Common myeloid progenitor, CD34-positive (primary cell): Measurements from ENCODE around the gene ASNS.
"Not testable (repeated sequence)": the region's sequence is repeated elsewhere in the genome, so short reads cannot be mapped to it uniquely, and the experiment has no call there.

Source experiments
- CTCF ChIA-PET: fragments of 350-600 bp; sonication (Branson Sonifier 250); formaldehyde crosslinking; loops from one replicate; lab custom pipeline; 2021; ENCODE audit warnings: antibody characterized with exemption; lab: Charles Lee
- POLR2A ChIA-PET: fragments of 350-600 bp; sonication (Branson Sonifier 250); formaldehyde crosslinking; loops from one replicate; lab custom pipeline; 2021; ENCODE audit warnings: antibody characterized with exemption; lab: Charles Lee
- DNase-seq, 3 donors: peaks; one replicate each; pipeline versions ENCODE4 v3.0.0 to v3.0.0-alpha.2; 2013
- H3K27ac ChIP-seq, 2 experiments: 1 replicate in 1 of 2; 2 replicates in 1 of 2; pipeline ENCODE4 v1.7.0; 2013; ENCODE audit warnings: inconsistent platforms in 2 of 2, low read length in 2 of 2, mild to moderate bottlenecking in 2 of 2, low read depth in 1 of 2, moderate library complexity in 1 of 2; ENCODE audit not compliant: severe bottlenecking in 2 of 2, insufficient read depth in 1 of 2, poor library complexity in 1 of 2
- H3K27me3 ChIP-seq, 5 experiments: replicated peaks in 2 of 5; 1 replicate in 3 of 5; 2 replicates in 2 of 5; pipeline versions ENCODE4 v1.6.1 to v1.7.0; 2013; ENCODE audit warnings: low read length in 4 of 5, mild to moderate bottlenecking in 2 of 5, moderate library complexity in 2 of 5, inconsistent platforms in 1 of 5; ENCODE audit not compliant: insufficient read depth in 5 of 5, control insufficient read depth in 4 of 5
- H3K36me3 ChIP-seq, 4 experiments: 1 replicate in 2 of 4; 2 replicates in 2 of 4; pipeline versions ENCODE4 v1.6.1 to v1.7.0; 2013; ENCODE audit warnings: low read length in 3 of 4, control low read depth in 1 of 4, mild to moderate bottlenecking in 1 of 4; ENCODE audit not compliant: control insufficient read depth in 4 of 4, insufficient read depth in 4 of 4
- H3K4me1 ChIP-seq, 4 experiments: 1 replicate in 3 of 4; 2 replicates in 1 of 4; pipeline versions ENCODE4 v1.6.1 to v1.7.1; 2013; ENCODE audit warnings: low read length in 3 of 4, mild to moderate bottlenecking in 3 of 4, control low read depth in 1 of 4, inconsistent platforms in 1 of 4, moderate library complexity in 1 of 4; ENCODE audit not compliant: control insufficient read depth in 4 of 4, insufficient read depth in 4 of 4; ENCODE audit errors: control extremely low read depth in 1 of 4
- H3K4me3 ChIP-seq, 7 experiments: 1 replicate in 4 of 7; 2 replicates in 3 of 7; pipeline versions ENCODE4 v1.5.1 to v1.7.0; 2013; ENCODE audit warnings: mild to moderate bottlenecking in 7 of 7, low read length in 6 of 7, moderate library complexity in 6 of 7, inconsistent platforms in 2 of 7, low read depth in 2 of 7, control low read depth in 1 of 7; ENCODE audit not compliant: insufficient read depth in 4 of 7, control insufficient read depth in 1 of 7; ENCODE audit errors: extremely low read depth in 1 of 7
- H3K9me3 ChIP-seq, 5 experiments: 1 replicate in 4 of 5; 2 replicates in 1 of 5; pipeline versions ENCODE4 v1.6.1 to v1.7.1; 2013; ENCODE audit warnings: low read length in 4 of 5, mild to moderate bottlenecking in 2 of 5, inconsistent platforms in 1 of 5, low read depth in 1 of 5, moderate library complexity in 1 of 5; ENCODE audit not compliant: control insufficient read depth in 4 of 5, insufficient read depth in 2 of 5; ENCODE audit errors: control extremely low read depth in 1 of 5
- WGBS: methylation state at CpG from one replicate; pipeline ENCODE4 v1.1.5; 2013; ENCODE audit not compliant: insufficient coverage; 5-methylcytosine and 5-hydroxymethylcytosine counted together

The ASNS gene

DNA sequence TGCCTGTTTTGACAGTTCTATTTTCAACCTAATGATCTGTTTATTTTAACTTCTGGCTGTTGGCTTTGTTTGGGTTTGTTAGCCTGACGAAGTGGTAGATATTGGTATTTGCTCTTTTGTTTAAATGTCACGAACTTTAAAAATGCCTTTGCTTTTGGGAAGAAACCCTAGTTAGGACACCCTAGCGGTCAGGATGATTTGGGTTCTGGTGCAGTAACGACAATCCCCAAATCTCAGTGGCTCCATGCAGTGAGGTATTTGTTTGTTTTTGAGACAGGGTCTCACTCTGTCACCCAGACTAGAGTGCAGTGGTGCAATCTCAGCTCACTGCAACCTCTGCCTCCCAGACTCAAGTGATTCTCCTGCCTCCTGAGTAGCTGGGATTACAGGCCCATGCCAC is 2.7 kb upstream of the ASNS start:
- H3K36me3 ChIP-seq, DNase-seq, H3K9me3 ChIP-seq, H3K27me3 ChIP-seq, CTCF ChIA-PET, H3K4me3 ChIP-seq, H3K27ac ChIP-seq, POLR2A ChIA-PET: not testable (repeated sequence)
- H3K4me1 ChIP-seq: peaks cover 0 to 14% (median 12%) of the 10 kb centered on the region in 4 experiments
- 100% methylated on average over 3 of the region's 4 CpGs for WGBS

DNA sequence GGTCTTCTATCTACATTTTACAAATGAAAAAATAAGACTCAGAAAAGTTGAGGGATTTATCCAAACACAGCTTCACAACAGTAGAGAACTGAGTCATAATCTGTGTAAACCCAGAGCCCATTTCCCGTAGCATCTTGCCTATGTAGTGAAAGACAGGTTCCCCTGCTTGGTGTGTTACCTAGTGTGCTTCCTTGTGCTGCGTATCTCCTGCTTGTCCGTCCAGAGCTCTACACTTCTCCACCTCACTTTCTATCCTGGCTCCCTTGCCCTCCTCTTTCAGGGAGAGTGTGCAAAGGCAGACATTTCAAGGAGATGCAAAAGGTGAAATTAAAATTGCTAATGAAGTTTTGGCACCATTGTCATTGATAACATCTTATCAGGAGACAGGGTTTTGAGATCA is 1.4 kb upstream of the ASNS start:
- Histone ChIP-seq H3K27me3 (no peaks in the 10 kb centered on the region), H3K27ac (no peak overlapping the region), H3K4me1 (peaks cover 0 to 14% (median 12%) of the 10 kb centered on the region in 4 experiments), H3K4me3 (no peak overlapping the region), H3K9me3 (no peaks in the 10 kb centered on the region), H3K36me3 (no peaks in the 10 kb centered on the region)
- WGBS: 100% methylated on average over 2 of the region's 3 CpGs
- no peak for DNase-seq
- CTCF ChIA-PET: no interaction called here
- POLR2A ChIA-PET: no interaction called here

GRCh38 chr7:97871659-97872024 is 566 bp downstream of the ASNS start:
- CTCF ChIA-PET: interaction anchor here (1.3 kb wide), 1 partner anchor 10 kb away, joined by 3 read pairs; no protein-coding TSS in a partner anchor
- H3K4me3 ChIP-seq: peak overlapping the region; percentile 16 to 82 (median 69)
- peaks cover 0 to 14% (median 12%) of the 10 kb centered on the region in 4 experiments for H3K4me1 ChIP-seq
- WGBS: 5% methylated on average over 5 of the region's 21 CpGs
- H3K27ac ChIP-seq: peak overlapping the region in 1 of 2 experiments; percentile 54
- POLR2A ChIA-PET: interaction anchor here (0.7 kb wide), 1 partner anchor 36 kb away, joined by 3 read pairs; no protein-coding TSS in a partner anchor
- no peaks in the 10 kb centered on the region for H3K9me3 ChIP-seq
- no peaks in the 10 kb centered on the region for H3K36me3 ChIP-seq
- H3K27me3 ChIP-seq: no peaks in the 10 kb centered on the region
- DNase-seq: peak; percentile 6 to 60 (median 45)

- CTCF ChIA-PET: no interaction called here
- Histone ChIP-seq H3K27ac (no peak overlapping the region), H3K27me3 (no peaks in the 10 kb centered on the region), H3K4me3 (no peak overlapping the region), H3K9me3 (no peaks in the 10 kb centered on the region), H3K36me3 (peaks cover 0 to 4% (median 0%) of the 10 kb centered on the region in 4 experiments), H3K4me1 (peaks cover 0 to 14% (median 12%) of the 10 kb centered on the region in 4 experiments)
- 96% methylated on average over 9 of the region's 10 CpGs for WGBS
- DNase-seq: peak in 1 of 3 donors; percentile 4
- POLR2A ChIA-PET: interaction anchor here (0.6 kb wide), 1 partner anchor 1175 kb away, joined by 5 read pairs; no protein-coding TSS in a partner anchor
These were observed 3.4 kb downstream of the ASNS start for GRCh38 chr7:97868788-97869187.

- DNase-seq: peak in 2 of 3 donors; percentile 6 to 26
- CTCF ChIA-PET: no interaction called here
- POLR2A ChIA-PET: interaction anchor here (0.6 kb wide), 1 partner anchor 1175 kb away, joined by 5 read pairs; no protein-coding TSS in a partner anchor
- no peak overlapping the region for H3K27ac ChIP-seq
- H3K4me3 ChIP-seq: no peak overlapping the region
- H3K9me3 ChIP-seq: no peaks in the 10 kb centered on the region
- H3K36me3 ChIP-seq: peaks cover 0 to 9% (median 0%) of the 10 kb centered on the region in 4 experiments
- H3K27me3 ChIP-seq: no peaks in the 10 kb centered on the region
- H3K4me1 ChIP-seq: peaks cover 0 to 14% (median 12%) of the 10 kb centered on the region in 4 experiments
These were observed 3.9 kb downstream of the ASNS start for GRCh38 chr7:97868314-97868713.

GRCh38 chr7:97865104-97865503 is 7.1 kb downstream of the ASNS start:
- H3K27me3 ChIP-seq: no peaks in the 10 kb centered on the region
- WGBS: 100% methylated on average over 3 of the region's 3 CpGs
- ChIA-PET CTCF (interaction anchor here (0.6 kb wide), 1 partner anchor 159 kb away, joined by 3 read pairs; no protein-coding TSS in a partner anchor), POLR2A (no interaction called here)
- H3K27ac ChIP-seq: no peak overlapping the region
- H3K4me1 ChIP-seq: no peaks in the 10 kb centered on the region
- no peaks in the 10 kb centered on the region for H3K9me3 ChIP-seq
- peaks cover 0 to 10% (median 0%) of the 10 kb centered on the region in 4 experiments for H3K36me3 ChIP-seq
- H3K4me3 ChIP-seq: no peak overlapping the region
- DNase-seq: no peak

DNA sequence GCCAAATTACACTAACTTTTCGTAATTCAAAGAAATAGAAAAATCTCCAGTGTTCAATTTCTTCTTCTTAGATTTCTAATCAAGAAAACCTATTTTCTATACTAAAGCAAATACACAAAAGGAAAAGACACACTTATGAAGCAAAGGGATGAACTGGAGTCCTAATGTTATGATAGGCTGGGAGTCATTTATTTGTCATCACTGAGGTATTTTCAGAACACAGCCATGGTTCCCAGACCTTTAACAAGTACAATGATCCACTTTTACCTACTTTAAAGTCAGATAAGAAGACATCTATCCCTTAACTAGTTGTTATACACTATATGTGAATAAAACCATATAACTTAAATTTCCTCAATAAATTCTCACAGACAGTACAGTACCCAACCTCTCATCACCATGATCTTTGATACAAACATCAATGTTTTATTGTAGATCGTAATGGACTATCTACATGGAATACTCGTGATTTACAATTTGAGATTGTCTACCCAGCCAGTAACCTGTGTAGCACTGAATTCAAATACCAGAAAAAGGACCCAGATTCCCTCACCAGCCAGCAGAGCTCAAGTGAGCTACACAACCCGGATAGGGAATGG is 12.5 kb downstream of the ASNS start:
- Histone ChIP-seq H3K27ac (no peak overlapping the region), H3K9me3 (no peaks in the 10 kb centered on the region), H3K4me1 (no peaks in the 10 kb centered on the region), H3K36me3 (peaks cover 0 to 14% (median 3%) of the 10 kb centered on the region in 4 experiments), H3K4me3 (no peak overlapping the region), H3K27me3 (no peaks in the 10 kb centered on the region)
- WGBS: 100% methylated on average over 1 of the region's 4 CpGs
- no peak for DNase-seq
- CTCF ChIA-PET: no interaction called here
- POLR2A ChIA-PET: no interaction called here
